ENCODE data around the gene C6orf118.

DNA sequence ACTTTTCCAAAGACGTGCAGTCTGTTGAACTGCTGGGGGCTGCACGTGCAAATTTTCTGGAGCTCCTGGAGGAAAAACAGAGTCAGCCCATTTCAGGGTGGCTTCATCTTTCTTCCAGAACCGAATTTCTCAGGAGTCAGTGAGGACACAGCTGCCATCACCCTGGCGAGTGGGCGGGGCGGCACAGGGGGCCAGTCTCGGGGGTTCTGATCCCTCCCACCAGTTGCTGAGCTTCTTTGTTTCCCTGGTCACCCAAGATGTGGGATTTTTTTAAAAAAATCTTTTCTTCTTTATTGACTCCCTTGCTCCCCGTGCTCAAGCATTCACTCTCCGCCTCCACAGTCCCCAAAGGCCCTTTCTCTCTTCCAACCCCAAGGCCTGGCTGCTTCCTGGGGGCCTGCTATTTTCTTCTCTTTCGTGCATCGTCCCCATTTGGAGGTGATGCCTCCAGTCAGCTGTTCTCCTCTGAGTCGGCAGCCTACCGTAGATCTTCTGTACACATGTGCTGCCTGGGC is 8.9 kb downstream of the C6orf118 start:
- TF ChIP-seq POLR2AphosphoS5 (IDR thresholded peaks at IDR 0.05) (no peak), POLR2A (IDR thresholded peaks at IDR 0.05) (no peak)
- TF ChIP-seq, protein P1, sequence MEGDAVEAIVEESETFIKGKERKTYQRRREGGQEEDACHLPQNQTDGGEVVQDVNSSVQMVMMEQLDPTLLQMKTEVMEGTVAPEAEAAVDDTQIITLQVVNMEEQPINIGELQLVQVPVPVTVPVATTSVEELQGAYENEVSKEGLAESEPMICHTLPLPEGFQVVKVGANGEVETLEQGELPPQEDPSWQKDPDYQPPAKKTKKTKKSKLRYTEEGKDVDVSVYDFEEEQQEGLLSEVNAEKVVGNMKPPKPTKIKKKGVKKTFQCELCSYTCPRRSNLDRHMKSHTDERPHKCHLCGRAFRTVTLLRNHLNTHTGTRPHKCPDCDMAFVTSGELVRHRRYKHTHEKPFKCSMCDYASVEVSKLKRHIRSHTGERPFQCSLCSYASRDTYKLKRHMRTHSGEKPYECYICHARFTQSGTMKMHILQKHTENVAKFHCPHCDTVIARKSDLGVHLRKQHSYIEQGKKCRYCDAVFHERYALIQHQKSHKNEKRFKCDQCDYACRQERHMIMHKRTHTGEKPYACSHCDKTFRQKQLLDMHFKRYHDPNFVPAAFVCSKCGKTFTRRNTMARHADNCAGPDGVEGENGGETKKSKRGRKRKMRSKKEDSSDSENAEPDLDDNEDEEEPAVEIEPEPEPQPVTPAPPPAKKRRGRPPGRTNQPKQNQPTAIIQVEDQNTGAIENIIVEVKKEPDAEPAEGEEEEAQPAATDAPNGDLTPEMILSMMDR (IDR thresholded peaks at IDR 0.05) = no peak

All from stomach (tissue), 4 donors.